CD4-positive, alpha-beta T cell treated with Interleukin-15 for 4 hours (primary cell): ENCODE measurements around the gene ZNF880.
"Not testable (repeated sequence)": the region's sequence is repeated elsewhere in the genome, so short reads cannot be mapped to it uniquely, and the experiment has no call there.

Experiments
- DNase-seq: peaks from one replicate; pipeline ENCODE4 v3.0.0-alpha.2; 2020; ENCODE audit warnings: low spot score

The ZNF880 gene

DNA sequence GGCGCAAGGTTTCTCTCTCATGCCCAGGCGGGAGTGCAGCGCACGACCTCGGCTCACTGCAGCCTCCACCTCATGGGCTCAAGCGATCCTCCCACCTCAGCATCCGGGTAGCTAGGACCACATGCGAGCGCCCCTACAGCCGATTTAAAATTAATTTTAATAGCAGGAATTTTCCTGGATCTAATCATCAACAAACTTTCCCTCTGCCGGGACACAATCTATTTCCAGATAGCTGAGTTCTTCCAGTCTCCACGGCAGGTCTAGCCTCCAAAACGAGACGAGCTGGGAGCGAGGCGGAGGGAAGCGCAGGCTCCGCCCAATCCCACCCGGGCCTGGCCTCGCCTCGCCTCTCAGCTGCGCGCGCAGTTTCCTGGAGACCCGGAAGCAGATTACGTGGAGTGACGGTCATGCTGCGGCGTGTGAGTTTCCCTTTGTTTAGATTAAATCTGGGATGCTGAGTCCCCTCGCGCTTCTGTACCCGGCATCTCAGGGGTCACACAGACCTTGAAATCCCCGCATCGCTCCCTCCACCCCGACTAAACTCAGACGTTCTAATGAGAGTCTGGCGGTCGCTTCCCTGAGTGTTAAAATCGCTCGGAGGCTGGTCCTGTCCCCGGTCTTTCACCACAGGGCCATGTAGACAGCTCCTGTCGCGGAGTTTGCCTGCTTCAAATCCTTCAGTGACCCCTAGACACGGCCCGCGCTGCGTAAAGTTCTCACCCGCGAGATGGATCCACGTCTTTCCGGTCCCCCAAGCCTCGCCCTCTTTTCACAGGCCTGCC lies at the start of gene ZNF880:
TSS of gene ZNF880 (plus strand) at position 365 of the 782 bp plus-strand sequence. CDS start at position 408, 43 bp downstream.
- DNase-seq, result peak; percentile 89

DNA sequence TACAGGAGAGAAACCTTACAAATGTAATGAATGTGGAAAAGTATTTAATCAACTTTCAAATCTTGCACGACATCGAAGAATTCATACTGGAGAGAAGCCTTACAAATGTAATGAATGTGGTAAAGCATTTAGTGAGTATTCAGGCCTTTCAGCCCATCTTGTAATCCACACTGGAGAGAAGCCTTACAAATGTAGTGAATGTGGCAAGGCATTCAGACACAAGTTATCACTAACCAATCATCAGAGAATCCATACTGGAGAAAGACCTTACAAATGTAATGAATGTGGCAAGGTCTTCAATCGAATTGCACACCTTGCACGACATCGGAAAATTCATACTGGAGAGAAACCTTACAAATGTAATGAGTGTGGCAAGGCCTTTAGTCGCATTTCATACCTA lies 47.3 kb upstream of the ZNF880 start:
- DNase-seq, result no peak

DNA sequence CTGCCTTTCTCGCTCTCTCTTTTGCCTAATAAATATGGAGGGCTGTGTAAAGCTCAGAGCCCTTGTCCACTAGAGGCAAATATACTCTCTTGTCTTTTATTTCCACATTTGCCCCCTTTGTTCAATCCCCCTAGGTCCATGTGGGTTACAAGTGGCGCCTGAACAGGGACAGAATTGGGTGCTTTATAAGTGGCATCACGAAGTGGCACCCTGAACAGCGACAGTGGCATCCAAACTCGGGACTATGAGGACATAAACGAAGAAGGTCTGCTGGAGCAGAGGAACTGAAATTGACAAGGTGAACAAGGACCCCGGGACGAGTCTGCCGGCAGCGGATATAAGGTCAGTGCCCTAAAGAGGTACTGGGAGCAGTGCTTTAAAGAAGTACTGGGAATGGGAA lies 38.0 kb upstream of the ZNF880 start:
- DNase-seq, result no peak

DNA sequence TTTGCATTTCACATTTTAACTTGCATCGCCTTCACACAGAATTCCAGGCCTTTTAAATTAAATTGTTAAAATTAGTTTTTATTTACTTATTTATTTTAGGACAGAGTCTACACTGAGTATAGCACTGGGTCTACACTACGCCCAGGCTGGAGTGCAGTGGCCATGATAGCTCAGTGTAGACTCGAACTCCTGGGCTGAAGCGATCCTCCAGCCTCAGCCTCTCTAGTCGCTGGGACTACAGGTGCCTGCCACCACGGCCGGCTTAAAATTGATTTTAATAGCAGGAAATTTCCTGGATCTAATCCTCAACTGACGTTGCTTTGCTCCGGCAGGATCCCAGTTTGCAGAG lies 34.0 kb upstream of the ZNF880 start:
- DNase-seq, result no peak

DNA sequence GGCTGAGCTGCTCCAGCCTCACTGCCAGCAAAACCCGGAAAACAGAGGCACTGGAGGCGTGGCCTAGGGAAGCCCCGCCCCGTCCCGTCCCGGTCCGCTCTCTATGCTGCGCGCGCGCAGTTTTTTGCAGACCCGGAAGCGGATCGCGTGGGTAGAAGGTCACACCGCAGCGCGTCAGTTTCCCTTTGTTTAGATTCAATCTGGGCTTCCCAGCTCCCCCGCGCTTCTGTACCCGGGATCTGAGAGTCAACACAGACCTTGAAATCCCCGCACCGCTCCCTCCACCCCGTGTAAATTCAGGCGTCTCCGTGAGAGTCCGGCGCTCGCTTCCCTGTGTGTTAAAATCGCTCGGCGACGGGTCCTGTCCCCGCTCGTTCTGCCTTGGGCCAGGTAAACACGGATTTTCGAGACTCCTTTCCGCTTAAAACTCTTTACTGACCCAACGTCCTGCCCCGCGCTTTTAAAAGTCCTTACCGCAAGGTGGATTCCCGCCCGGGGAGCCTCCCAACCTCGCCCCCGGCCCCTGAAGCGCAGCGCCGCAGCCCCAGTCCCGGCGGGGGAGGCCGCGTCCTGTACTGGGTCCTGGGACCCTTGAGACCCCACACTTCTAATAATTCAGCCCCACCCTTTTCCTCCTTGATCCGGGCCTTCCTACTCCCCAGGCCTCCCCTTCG lies 33.5 kb upstream of the ZNF880 start, which contains the start of gene ZNF610:
TSS of gene ZNF610 (plus strand) at position 127 of the 674 bp plus-strand sequence. CDS start 12,930 bp downstream, outside the sequence.
- peak; percentile 80 for DNase-seq

DNA sequence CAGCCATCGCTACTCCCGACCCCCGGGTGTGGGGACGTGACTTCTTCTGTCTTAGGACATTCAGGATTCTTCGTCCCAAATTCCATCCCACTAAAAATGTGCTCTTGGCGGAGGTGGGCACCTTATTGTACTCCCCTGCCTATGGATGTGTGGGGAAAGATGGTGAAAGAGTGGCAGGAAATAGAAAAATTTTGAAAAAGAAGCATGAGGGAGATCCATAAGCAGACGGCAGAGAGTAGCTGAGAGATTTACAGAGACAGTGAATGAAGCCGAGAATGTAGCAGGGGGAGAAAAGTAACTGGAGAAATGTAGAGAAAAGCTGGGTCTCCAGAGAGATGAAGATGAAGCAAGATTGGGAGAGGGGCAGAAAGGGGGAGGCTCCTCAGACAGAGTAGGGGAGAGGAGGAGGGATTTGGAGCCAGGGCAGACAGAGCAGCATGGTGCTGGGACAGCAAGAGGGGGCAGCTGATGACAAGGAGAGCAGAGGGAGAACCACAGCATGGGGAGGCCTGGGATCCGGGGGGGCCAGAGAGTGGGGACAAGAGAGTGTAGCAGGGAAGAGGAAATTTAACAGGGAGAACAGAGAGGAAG lies 32.8 kb upstream of the ZNF880 start:
- DNase-seq, result no peak

DNA sequence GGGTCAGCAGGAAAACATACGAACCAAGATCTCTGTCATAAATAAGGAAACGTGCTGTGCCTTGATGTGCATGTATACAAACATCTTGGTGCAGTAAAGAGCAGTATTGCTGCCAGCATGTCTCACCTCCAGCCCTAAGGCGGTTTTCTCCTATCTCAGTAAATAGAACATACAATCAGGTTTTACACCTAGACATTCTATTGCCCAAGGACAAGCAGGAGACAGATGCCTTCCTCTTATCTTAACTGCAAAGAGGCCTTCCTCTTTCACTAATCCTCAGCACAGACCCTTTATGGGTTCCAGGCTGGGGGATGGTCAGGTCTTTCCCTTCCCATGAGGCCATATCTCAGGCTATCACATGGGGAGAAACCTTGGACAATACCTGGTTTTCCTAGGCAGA lies 30.7 kb upstream of the ZNF880 start:
- DNase-seq, result not testable (repeated sequence)

DNA sequence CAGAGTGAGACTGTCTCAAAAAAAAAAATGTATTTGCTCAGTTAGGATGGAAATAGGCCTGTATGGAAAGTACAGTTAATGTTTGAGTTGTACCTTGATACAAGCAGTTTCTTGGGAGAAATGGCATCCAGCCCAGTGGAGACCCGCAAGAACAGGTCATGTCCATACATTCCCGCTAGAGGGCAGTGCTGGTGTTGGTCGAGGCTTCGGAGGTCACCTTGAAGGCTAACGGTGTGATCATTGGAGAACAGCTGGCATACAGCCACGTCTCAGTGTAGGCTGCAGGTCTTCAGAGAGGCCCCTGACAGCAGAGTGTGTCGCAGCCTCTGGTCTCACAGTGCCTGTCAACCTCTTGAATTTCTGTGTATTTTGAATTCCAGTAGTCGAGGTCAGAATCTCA lies 26.2 kb upstream of the ZNF880 start:
- DNase-seq, result peak; percentile 57

DNA sequence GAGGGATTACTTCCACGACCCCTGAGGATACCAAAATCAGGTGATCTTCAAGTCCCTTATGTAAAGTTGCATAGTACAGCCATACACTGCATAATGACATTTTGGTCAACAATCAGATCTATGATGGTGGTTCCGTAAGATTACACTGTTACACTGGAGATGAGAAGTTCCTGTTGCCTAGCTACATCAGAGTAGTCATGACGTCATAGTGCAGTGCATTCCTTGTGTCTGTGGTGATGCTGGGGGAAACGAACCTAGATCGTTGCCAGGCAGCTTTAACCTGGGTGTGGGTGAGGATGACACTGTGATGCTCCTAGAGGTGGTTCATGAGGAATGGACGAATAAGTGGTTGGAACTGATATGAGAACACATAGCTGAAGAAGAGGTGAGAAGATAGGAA lies 24.6 kb upstream of the ZNF880 start:
- DNase-seq, result no peak

DNA sequence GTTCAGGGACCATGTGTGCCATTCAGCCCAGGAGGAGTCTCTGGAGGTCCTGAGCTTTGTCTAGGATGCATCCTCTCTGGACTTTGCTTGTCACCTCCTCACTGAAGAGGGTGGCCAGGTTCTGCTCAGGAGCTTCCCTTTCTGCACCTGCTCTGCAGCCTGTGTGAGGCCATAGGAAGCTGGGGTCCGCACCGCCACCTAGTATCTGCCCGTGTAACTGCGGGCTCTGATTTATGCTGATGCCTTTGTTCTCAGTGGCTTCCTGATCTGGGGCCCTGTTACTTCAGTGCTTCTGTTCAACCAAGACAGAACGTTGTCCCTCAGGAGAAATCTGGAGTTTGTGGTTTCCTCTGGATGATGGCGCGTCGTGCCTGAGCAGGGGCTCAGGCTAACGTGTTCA lies 18.2 kb upstream of the ZNF880 start:
- DNase-seq, result no peak

DNA sequence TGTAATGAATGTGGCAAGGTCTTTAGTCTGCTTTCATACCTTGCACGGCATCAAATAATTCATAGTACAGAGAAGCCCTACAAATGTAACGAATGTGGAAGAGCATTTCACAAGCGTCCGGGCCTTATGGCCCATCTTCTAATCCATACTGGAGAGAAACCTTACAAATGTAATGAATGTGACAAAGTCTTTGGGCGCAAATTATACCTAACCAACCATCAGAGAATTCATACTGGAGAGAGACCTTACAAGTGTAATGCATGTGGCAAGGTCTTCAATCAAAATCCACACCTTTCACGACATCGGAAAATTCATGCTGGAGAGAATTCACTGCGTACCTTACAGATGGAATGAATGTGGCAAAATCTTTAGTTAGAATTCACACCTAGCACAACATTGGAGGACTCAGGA lies 3.3 kb upstream of the ZNF880 start:
- DNase-seq, result no peak

DNA sequence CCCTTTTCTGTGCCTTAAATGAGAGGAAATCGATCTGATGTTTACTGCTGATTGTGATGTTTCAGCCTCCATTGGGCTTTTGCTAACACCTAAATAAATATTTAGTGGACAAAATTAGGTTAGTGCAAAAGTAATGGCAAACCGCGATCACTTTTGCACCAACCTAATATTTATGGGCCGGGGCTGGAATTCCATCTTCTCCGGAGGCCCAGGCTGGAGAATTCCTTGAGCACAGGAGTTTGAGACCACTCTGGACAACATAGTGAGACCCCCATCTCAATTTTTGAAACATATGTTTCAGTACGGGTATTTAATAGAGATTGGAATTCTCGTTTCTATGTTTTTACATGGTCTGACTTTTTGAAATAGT lies 603 bp downstream of the ZNF880 start:
- DNase-seq, result no peak

DNA sequence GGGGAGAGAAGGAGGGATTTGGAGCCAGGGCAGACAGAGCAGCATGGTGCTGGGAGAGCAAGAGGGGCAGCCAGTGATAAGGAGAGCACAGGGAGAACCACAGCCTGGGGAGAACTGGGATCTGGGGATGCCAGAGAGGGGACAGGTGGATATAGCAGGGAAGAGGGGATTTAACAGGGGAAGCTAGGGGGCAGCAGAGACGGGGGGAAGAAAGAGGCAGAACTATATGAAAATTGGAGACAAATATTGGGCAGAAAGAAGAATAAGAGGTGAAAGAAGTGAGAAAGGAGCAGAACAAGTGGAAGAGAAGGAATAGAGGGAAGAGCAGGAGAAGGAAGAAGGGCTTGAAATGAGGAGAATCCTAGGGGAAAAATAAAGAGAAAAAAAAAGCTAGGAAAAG lies 21.4 kb downstream of the ZNF880 start:
- DNase-seq, result no peak

DNA sequence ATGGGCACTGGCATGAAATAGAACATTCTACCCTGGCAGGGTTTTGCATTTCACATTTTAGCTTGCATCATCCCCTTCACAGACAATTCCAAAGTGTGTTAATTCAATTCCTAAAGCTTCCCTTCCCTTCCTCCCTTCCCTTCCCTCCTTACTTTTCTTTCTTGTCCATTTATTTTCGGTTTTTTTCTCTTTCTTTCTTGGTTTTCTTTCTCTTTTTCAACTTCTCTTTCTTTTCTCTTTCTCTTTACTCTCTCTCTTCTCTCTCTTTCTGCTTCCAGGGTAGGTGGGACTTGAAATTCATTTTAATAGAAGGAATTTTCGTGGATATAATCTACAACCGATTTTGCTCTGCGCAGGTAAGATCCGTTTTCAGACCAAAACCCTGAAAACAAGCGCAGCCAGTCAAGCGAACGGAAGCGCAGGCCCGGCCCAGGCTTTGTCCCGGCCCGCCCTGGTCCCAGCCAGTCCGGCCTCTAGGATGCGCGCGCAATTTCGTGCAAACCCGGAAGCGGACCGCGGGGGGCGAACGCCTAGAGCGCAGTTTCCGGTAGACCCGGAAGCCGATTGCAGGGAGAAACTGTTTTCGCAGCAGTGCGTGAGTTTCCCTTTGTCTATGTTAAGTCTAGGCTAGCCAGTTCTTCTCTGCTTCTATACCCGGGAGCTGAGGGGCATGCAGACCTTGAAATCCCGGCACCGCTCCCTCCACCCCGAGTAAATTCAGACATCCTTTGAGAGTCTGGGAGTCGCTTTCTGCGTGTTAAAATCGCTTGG lies 27.8 kb downstream of the ZNF880 start, which contains the start of gene ZNF528:
TSS of gene ZNF528 (plus strand) at position 540 of the 771 bp plus-strand sequence. CDS start 4,165 bp downstream, outside the sequence.
- DNase-seq, result peak; percentile 93

DNA sequence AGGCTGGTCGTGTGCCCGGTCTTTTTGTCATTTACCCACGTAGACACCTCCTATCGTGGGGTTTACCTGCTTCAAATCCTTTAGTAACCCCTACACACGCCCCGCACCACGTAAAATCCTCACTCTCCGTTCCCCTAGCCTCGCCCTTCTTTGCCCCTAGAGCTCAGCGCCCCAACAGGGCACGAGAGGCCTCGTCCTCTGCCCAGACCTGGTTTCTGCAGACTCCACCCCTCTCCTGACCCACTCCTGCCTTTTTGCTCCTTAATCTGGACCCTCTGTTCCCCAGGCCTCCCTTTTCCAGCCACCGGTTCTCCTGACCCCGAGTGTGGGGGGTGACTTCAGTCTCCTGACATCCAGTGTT lies 28.3 kb downstream of the ZNF880 start:
- no peak for DNase-seq

DNA sequence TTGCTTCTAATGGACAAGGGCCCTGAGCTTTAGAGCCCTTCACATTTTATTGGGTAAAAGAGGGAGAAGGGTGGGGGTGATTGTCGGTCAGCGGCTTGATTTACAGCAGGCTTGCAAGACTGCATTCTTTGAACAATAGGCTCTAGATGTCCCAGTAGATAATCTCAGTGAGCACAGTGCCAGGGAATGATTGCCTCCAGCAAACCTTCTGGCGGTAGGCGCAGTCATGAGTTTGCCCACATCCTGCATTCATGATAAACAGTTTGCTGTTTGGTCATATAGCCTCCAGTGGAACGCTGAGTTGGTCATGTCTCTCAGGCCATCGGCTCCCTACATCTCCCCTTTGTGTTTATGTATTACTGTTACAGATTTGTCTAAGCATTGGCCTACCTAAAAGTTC lies 40.6 kb downstream of the ZNF880 start:
- no peak for DNase-seq

DNA sequence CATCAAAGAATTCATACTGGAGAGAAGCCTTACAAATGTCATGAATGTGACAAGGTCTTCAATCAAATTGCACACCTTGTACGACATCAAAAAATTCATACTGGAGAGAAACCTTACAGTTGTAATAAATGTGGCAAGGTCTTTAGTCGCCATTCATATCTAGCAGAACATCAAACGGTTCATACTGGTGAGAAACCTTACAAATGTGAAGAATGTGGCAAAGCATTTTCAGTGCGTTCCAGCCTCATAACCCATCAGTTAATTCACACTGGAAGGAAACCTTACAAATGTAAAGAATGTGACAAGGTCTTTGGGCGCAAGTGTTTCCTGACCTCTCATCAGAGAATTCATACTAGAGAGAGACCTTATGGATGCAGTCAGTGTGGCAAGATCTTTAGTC lies 46.0 kb downstream of the ZNF880 start:
- DNase-seq, result no peak

DNA sequence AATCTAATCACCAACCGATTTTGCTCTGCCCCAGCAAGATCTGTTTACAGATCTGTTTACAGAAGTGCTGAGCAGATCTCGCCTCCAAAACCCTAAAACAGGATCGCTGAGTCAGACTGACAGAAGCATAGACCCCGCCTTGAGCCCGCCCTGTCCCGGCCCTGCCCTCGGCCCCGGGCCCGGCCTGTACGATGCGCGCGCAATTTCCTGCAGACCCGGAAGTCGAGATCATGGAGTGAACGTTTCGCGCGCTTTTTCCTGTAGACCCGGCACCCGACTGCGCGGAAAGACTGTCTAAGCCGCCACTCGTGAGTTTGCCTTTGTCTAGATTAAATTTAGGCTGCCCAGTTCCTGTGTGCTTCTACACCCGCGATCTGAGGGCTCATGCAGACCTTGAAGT lies 59.2 kb downstream of the ZNF880 start, which contains the start of gene ZNF534:
TSS of gene ZNF534 (plus strand) at position 212 of the 400 bp plus-strand sequence. CDS start 2,327 bp downstream, outside the sequence.
- DNase-seq, result no peak
